ENCODE results near the gene ZNF709.
A peak's percentile ranks its signal among the peaks of the same experiment; 100 is the strongest.
"Not testable (repeated sequence)": the region's sequence is repeated elsewhere in the genome, so short reads cannot be mapped to it uniquely, and the experiment has no call there.

The ZNF709 gene

GRCh38 chr19:12484371-12485051 lies at the start of gene ZNF709:
TSS of gene ZNF709 (minus strand) at chr19:12484816. CDS start at chr19:12484657, 159 bp downstream.
- H3K36me3 ChIP-seq (ENCODE audit: control insufficient read depth, insufficient read depth, low read length), result no peaks in the 10 kb centered on the region
- peak within 1 kb of the TSS; percentile 92 for H3K4me3 ChIP-seq (ENCODE audit: low read length)
- H3K27ac ChIP-seq (ENCODE audit: low read depth, low read length), result peak within 1 kb of the TSS; percentile 64
- peak within 1 kb of the TSS; percentile 85 for H3K9ac ChIP-seq (ENCODE audit: low read length)
- H3K4me1 ChIP-seq (ENCODE audit: control insufficient read depth, insufficient read depth, low read length), result no peaks in the 10 kb centered on the region
- no peaks in the 10 kb centered on the region for H3K27me3 ChIP-seq (ENCODE audit: control insufficient read depth, insufficient read depth, low read length)

- no peak overlapping the region for H3K27ac ChIP-seq (ENCODE audit: low read depth, low read length)
- no peak overlapping the region for H3K9ac ChIP-seq (ENCODE audit: low read length)
- H3K36me3 ChIP-seq (ENCODE audit: control insufficient read depth, insufficient read depth, low read length), result peaks cover 45% of the 10 kb centered on the region
- H3K4me1 ChIP-seq (ENCODE audit: control insufficient read depth, insufficient read depth, low read length), result no peaks in the 10 kb centered on the region
- peak overlapping the region; percentile 38 for H3K4me3 ChIP-seq (ENCODE audit: low read length)
- H3K27me3 ChIP-seq (ENCODE audit: control insufficient read depth, insufficient read depth, low read length), result no peaks in the 10 kb centered on the region
Observed at GRCh38 chr19:12527034-12527836, 42.6 kb upstream of the ZNF709 start.

DNA sequence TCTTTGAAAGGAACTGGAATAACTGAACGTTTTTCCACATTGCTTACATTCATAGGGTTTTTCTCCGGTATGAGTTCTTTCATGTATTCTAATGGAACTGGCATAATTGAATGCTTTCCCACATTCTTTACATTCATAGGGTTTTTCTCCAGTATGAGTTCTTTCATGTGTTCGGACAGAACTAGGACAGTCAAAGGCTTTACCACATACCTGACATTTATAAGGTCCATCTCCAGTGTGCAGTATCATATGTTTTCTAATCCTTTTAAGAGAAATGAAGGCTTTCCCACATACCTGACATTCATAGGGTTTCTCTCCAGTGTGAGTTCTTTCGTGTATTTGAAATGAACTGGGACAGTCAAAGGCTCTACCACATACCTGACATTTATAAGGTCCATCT lies 41.9 kb upstream of the ZNF709 start:
- no peaks in the 10 kb centered on the region for H3K27me3 ChIP-seq (ENCODE audit: control insufficient read depth, insufficient read depth, low read length)
- H3K4me3 ChIP-seq (ENCODE audit: low read length), result peak overlapping the region; percentile 38
- no peak overlapping the region for H3K27ac ChIP-seq (ENCODE audit: low read depth, low read length)
- H3K4me1 ChIP-seq (ENCODE audit: control insufficient read depth, insufficient read depth, low read length), result no peaks in the 10 kb centered on the region
- no peak overlapping the region for H3K9ac ChIP-seq (ENCODE audit: low read length)
- H3K36me3 ChIP-seq (ENCODE audit: control insufficient read depth, insufficient read depth, low read length), result peaks cover 45% of the 10 kb centered on the region

GRCh38 chr19:12521996-12522395 lies 37.4 kb upstream of the ZNF709 start:
- Histone ChIP-seq H3K4me3 (ENCODE audit: low read length) (no peak overlapping the region), H3K27ac (ENCODE audit: low read depth, low read length) (no peak overlapping the region), H3K27me3 (ENCODE audit: control insufficient read depth, insufficient read depth, low read length) (no peaks in the 10 kb centered on the region), H3K4me1 (ENCODE audit: control insufficient read depth, insufficient read depth, low read length) (no peaks in the 10 kb centered on the region), H3K9ac (ENCODE audit: low read length) (no peak overlapping the region), H3K36me3 (ENCODE audit: control insufficient read depth, insufficient read depth, low read length) (peaks cover 17% of the 10 kb centered on the region)

- Histone ChIP-seq H3K4me3 (ENCODE audit: low read length) (peak overlapping the region; percentile 14), H3K9ac (ENCODE audit: low read length) (no peak overlapping the region)
Observed at GRCh38 chr19:12513531-12514061, 29.0 kb upstream of the ZNF709 start.

DNA sequence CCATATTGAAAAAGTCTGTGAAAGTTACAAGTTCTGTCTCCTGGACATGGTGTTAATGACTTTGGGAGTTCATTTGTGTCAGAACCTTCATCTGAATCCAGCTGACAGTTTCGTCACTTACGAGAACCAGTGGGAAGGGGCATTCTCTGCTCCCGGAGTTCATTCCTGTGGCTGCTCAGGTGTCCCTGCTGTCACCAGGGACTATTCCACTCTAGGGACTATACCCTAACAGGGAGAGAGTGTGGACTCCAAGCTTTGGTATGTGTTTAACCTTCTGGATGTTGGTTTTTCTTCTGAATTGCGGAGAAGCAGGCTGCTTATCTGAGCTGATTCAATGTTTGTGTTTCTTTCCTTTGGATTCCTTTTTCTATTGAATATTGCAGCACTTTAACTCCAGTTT lies 12.4 kb upstream of the ZNF709 start:
- Histone ChIP-seq H3K9ac (ENCODE audit: low read length) (no peak overlapping the region), H3K27ac (ENCODE audit: low read depth, low read length) (no peak overlapping the region), H3K27me3 (ENCODE audit: control insufficient read depth, insufficient read depth, low read length) (no peaks in the 10 kb centered on the region), H3K4me3 (ENCODE audit: low read length) (no peak overlapping the region), H3K36me3 (ENCODE audit: control insufficient read depth, insufficient read depth, low read length) (no peaks in the 10 kb centered on the region), H3K4me1 (ENCODE audit: control insufficient read depth, insufficient read depth, low read length) (no peaks in the 10 kb centered on the region)

More at GRCh38 chr19:12513531-12514061, 29.0 kb upstream of the ZNF709 start:
- Histone ChIP-seq H3K27ac (ENCODE audit: low read depth, low read length) (no peak overlapping the region), H3K36me3 (ENCODE audit: control insufficient read depth, insufficient read depth, low read length) (no peaks in the 10 kb centered on the region), H3K4me1 (ENCODE audit: control insufficient read depth, insufficient read depth, low read length) (no peaks in the 10 kb centered on the region), H3K27me3 (ENCODE audit: control insufficient read depth, insufficient read depth, low read length) (no peaks in the 10 kb centered on the region)

- Histone ChIP-seq H3K27me3 (ENCODE audit: control insufficient read depth, insufficient read depth, low read length) (no peaks in the 10 kb centered on the region), H3K9ac (ENCODE audit: low read length) (no peak overlapping the region), H3K4me1 (ENCODE audit: control insufficient read depth, insufficient read depth, low read length) (no peaks in the 10 kb centered on the region), H3K4me3 (ENCODE audit: low read length) (no peak overlapping the region), H3K36me3 (ENCODE audit: control insufficient read depth, insufficient read depth, low read length) (no peaks in the 10 kb centered on the region), H3K27ac (ENCODE audit: low read depth, low read length) (no peak overlapping the region)
Observed at GRCh38 chr19:12496480-12496879, 11.9 kb upstream of the ZNF709 start.

DNA sequence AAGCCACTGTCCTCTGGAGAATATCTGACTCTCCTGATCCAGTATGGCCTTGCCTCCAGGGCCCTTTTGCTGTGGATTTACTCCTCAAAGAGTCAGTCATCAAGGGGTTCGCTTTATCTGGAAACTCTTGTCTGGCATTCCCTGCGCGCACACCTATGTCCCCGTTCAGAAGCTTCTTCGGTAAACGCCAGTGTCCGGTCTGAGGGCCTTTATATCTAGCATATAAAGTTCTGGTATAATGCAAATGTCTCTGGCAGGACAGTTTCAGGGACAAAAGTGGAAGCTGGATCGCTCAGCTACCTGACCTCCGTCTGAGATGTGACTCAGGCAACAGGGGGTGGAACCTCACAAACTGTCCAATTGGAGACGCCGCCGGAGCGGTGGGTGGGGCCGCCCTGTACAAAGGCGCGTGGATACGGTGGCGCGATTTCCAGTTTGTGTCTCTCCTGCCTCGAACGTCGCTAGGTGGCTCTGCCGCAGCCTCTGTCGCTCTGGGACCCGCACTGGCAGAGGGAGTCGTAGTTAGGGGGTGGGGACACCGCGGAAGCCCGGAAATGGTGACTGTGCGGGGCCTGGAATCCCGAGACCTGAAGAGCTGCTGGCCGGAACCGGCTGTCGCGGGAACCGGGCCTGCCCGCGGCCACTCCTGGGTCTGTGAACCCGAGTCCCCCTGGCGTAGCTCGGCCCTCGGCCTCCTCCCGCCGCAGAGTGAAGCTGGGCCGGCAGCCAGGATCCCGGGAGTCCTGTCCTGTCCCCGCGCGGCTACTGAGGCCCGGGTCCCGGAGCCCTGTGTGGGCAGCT lies 10.6 kb upstream of the ZNF709 start:
- H3K36me3 ChIP-seq (ENCODE audit: control insufficient read depth, insufficient read depth, low read length), result no peaks in the 10 kb centered on the region
- H3K27me3 ChIP-seq (ENCODE audit: control insufficient read depth, insufficient read depth, low read length), result no peaks in the 10 kb centered on the region
- H3K27ac ChIP-seq (ENCODE audit: low read depth, low read length), result no peak overlapping the region
- H3K9ac ChIP-seq (ENCODE audit: low read length), result no peak overlapping the region
- H3K4me1 ChIP-seq (ENCODE audit: control insufficient read depth, insufficient read depth, low read length), result no peaks in the 10 kb centered on the region
- peak overlapping the region; percentile 75 for H3K4me3 ChIP-seq (ENCODE audit: low read length)

DNA sequence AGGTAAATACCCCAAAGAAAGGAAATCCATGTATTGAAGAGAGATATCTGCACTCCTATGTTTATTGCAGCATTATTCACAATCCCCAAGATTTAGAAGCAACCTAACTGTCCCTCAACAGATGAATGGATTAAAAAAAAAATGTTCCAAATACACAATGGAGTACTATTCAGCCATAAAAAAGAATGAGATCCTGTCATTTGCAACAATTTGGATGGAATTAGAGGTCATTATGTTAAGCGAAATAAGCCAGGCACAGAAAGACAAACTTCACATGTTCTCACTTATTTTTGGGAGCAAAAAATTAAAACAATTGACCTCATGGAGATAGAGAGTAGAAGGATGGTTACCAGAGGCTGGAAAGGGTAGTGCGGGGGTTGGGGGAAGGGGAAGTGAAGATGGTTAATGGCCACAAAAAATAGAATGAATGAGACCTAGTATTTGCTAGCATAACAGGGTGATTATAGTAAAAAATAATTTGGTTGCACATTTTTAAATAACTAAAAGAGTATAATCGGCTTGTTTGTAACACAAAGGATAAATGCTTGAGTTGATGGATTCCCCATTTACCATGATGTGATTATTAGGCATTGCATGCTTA lies 9.7 kb upstream of the ZNF709 start:
- Histone ChIP-seq H3K4me1 (ENCODE audit: control insufficient read depth, insufficient read depth, low read length) (no peaks in the 10 kb centered on the region), H3K4me3 (ENCODE audit: low read length) (no peak overlapping the region), H3K27me3 (ENCODE audit: control insufficient read depth, insufficient read depth, low read length) (no peaks in the 10 kb centered on the region), H3K9ac (ENCODE audit: low read length) (no peak overlapping the region), H3K27ac (ENCODE audit: low read depth, low read length) (no peak overlapping the region), H3K36me3 (ENCODE audit: control insufficient read depth, insufficient read depth, low read length) (no peaks in the 10 kb centered on the region)

GRCh38 chr19:12486265-12486783 lies 1.7 kb upstream of the ZNF709 start:
- H3K27ac ChIP-seq (ENCODE audit: low read depth, low read length); H3K36me3 ChIP-seq (ENCODE audit: control insufficient read depth, insufficient read depth, low read length); H3K9ac ChIP-seq (ENCODE audit: low read length); H3K4me1 ChIP-seq (ENCODE audit: control insufficient read depth, insufficient read depth, low read length); H3K4me3 ChIP-seq (ENCODE audit: low read length); H3K27me3 ChIP-seq (ENCODE audit: control insufficient read depth, insufficient read depth, low read length): not testable (repeated sequence)

GRCh38 chr19:12485571-12485970 lies 955 bp upstream of the ZNF709 start:
- no peak overlapping the region for H3K9ac ChIP-seq (ENCODE audit: low read length)
- H3K27me3 ChIP-seq (ENCODE audit: control insufficient read depth, insufficient read depth, low read length), result no peaks in the 10 kb centered on the region
- H3K4me3 ChIP-seq (ENCODE audit: low read length), result no peak overlapping the region
- H3K27ac ChIP-seq (ENCODE audit: low read depth, low read length), result no peak overlapping the region
- no peaks in the 10 kb centered on the region for H3K36me3 ChIP-seq (ENCODE audit: control insufficient read depth, insufficient read depth, low read length)
- no peaks in the 10 kb centered on the region for H3K4me1 ChIP-seq (ENCODE audit: control insufficient read depth, insufficient read depth, low read length)

DNA sequence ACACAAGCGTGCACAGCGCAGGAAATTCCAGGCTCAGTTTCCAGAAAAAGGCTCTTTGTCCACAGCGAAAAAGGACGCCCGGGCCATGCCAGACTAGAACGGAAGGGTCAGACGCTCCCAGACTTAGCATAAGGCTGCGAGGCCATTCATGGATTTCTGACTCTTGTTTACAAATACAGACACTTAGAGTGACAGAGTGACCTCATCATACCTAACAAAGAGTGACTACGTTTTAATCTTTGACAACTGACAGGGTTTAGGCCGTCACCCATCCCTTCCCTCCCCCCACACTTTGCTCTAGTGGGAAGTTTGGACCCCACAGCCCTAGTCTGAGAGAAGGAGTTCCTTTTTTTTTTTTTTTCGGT lies 418 bp upstream of the ZNF709 start:
- peak overlapping the region; percentile 6 for H3K9ac ChIP-seq (ENCODE audit: low read length)
- peak overlapping the region; percentile 64 for H3K27ac ChIP-seq (ENCODE audit: low read depth, low read length)
- H3K36me3 ChIP-seq (ENCODE audit: control insufficient read depth, insufficient read depth, low read length), result no peaks in the 10 kb centered on the region
- no peaks in the 10 kb centered on the region for H3K4me1 ChIP-seq (ENCODE audit: control insufficient read depth, insufficient read depth, low read length)
- no peaks in the 10 kb centered on the region for H3K27me3 ChIP-seq (ENCODE audit: control insufficient read depth, insufficient read depth, low read length)
- peak overlapping the region; percentile 92 for H3K4me3 ChIP-seq (ENCODE audit: low read length)
